Activated naive CD8-positive, alpha-beta T cell treated with anti-CD3 and anti-CD28 coated beads for 36 hours (primary cell): ENCODE results near the gene RGS5. TPM values are rescaled to one million over a fixed set of nuclear protein-coding genes. Genes with fewer than 3 reads are reported as not detected.

Source experiments
- DNase-seq: peaks from one replicate; pipeline ENCODE4 v3.0.0; 2021
- H3K27ac Mint-ChIP-seq: one replicate; pipeline ENCODE4 v1.8.0; 2022; ENCODE audit warnings: mild to moderate bottlenecking, moderate library complexity, mixed read lengths
- H3K27me3 Mint-ChIP-seq: one replicate; pipeline ENCODE4 v1.8.0; 2022; ENCODE audit warnings: mild to moderate bottlenecking, mixed read lengths
- H3K36me3 Mint-ChIP-seq: one replicate; pipeline ENCODE4 v1.8.0; 2021; ENCODE audit warnings: mild to moderate bottlenecking, mixed read lengths
- H3K4me1 Mint-ChIP-seq: one replicate; pipeline ENCODE4 v1.8.0; 2021; ENCODE audit warnings: mixed read lengths
- H3K4me3 Mint-ChIP-seq: one replicate; pipeline ENCODE4 v1.8.0; 2022; ENCODE audit warnings: mild to moderate bottlenecking, moderate library complexity, mixed read lengths
- H3K9me3 Mint-ChIP-seq: one replicate; pipeline ENCODE4 v1.8.0; 2022; ENCODE audit warnings: mixed read lengths
- total RNA-seq, 2 experiments: library from RNA; stranded (reverse); gene quantifications; one replicate each; pipeline ENCODE4 v1.2.3, GENCODE V29; 2021

Gene RGS5
- total RNA-seq, 2 experiments from 2014 or later, result 2.0 to 4.0 TPM

GRCh38 chr1:163141556-163141955 is 61.2 kb downstream of the RGS5 start:
- H3K27ac Mint-ChIP-seq, result no peak overlapping the region
- no peak for DNase-seq
- peaks cover 5% of the 10 kb centered on the region for H3K27me3 Mint-ChIP-seq
- H3K36me3 Mint-ChIP-seq, result no peaks in the 10 kb centered on the region
- H3K4me1 Mint-ChIP-seq, result no peaks in the 10 kb centered on the region
- no peaks in the 10 kb centered on the region for H3K9me3 Mint-ChIP-seq
- H3K4me3 Mint-ChIP-seq, result no peak overlapping the region

DNA sequence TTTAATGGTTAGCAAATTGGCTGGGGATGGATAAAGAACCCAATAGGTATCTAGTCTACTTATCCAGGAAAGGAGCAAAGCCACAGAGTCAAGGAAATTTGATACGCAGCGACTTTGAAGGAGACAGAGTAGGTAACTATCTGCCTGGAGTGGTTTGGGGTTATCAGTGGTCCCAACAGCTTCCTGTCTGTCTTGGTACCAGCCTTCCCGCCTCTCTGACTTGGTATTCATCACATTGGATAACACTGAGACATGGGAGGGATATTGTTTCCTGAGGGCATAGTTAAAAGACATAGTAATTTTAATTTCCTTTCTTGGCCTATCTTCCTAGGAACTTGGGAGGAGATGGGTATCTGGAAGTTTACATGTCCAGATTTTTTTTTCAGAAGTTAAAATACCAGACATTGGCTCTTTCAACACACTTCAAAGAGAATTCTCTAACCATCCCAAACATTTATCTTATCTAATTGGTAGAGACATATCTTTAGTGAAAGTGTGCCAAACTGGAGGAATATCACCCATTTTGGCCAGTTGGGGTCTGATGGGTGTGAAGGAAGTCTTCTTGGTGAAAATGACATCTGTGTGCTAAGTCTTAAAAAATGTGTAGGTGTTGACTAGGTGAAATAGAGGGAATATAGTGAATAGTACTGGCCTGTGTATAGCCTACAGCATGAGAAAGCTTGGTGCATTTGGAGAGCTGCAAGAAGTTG is 65.0 kb downstream of the RGS5 start:
- H3K4me1 Mint-ChIP-seq, result no peaks in the 10 kb centered on the region
- H3K9me3 Mint-ChIP-seq, result no peaks in the 10 kb centered on the region
- no peaks in the 10 kb centered on the region for H3K36me3 Mint-ChIP-seq
- no peak for DNase-seq
- peaks cover 5% of the 10 kb centered on the region for H3K27me3 Mint-ChIP-seq
- H3K27ac Mint-ChIP-seq, result no peak overlapping the region
- no peak overlapping the region for H3K4me3 Mint-ChIP-seq

GRCh38 chr1:163131981-163132380 is 70.7 kb downstream of the RGS5 start:
- H3K4me3 Mint-ChIP-seq, result no peak overlapping the region
- H3K27ac Mint-ChIP-seq, result no peak overlapping the region
- DNase-seq, result no peak
- H3K36me3 Mint-ChIP-seq, result no peaks in the 10 kb centered on the region
- no peaks in the 10 kb centered on the region for H3K9me3 Mint-ChIP-seq
- H3K4me1 Mint-ChIP-seq, result no peaks in the 10 kb centered on the region
- no peaks in the 10 kb centered on the region for H3K27me3 Mint-ChIP-seq

DNA sequence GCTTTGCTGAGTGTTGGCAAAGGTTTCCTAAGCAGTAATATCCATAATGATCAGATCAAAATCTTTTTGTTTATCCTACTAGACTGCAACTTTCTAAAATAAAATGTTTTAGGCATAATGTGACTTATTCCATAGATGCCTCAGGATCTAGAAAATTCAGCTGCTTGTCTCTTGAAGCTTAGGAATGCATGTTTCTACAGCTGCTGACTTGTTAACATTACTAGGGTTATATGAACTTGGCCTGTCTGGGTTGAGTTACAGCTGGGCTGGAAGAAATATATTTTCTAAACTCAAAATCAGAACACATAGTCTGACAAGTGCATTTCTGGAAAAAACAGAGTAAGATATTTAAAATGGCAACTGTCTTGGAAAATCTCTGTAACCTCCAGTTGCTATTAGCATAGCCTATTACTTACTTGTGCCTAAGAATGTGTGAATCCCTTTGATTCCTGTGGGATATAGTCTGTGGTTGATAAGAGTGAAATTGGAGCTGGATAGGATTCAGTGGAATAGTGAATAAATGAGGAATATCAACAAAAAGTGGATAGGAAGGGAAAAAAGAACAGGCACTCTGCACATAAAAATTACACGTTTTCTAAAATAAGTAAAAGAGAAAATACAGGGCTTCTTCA is 72.4 kb downstream of the RGS5 start:
- H3K9me3 Mint-ChIP-seq, result no peaks in the 10 kb centered on the region
- no peaks in the 10 kb centered on the region for H3K36me3 Mint-ChIP-seq
- H3K4me1 Mint-ChIP-seq, result no peaks in the 10 kb centered on the region
- no peaks in the 10 kb centered on the region for H3K27me3 Mint-ChIP-seq
- no peak overlapping the region for H3K4me3 Mint-ChIP-seq
- no peak for DNase-seq
- H3K27ac Mint-ChIP-seq, result no peak overlapping the region

GRCh38 chr1:163128282-163128681 is 74.4 kb downstream of the RGS5 start:
- no peaks in the 10 kb centered on the region for H3K36me3 Mint-ChIP-seq
- H3K4me1 Mint-ChIP-seq, result no peaks in the 10 kb centered on the region
- no peak overlapping the region for H3K4me3 Mint-ChIP-seq
- no peaks in the 10 kb centered on the region for H3K9me3 Mint-ChIP-seq
- H3K27me3 Mint-ChIP-seq, result peaks cover 4% of the 10 kb centered on the region
- no peak for DNase-seq
- no peak overlapping the region for H3K27ac Mint-ChIP-seq

DNA sequence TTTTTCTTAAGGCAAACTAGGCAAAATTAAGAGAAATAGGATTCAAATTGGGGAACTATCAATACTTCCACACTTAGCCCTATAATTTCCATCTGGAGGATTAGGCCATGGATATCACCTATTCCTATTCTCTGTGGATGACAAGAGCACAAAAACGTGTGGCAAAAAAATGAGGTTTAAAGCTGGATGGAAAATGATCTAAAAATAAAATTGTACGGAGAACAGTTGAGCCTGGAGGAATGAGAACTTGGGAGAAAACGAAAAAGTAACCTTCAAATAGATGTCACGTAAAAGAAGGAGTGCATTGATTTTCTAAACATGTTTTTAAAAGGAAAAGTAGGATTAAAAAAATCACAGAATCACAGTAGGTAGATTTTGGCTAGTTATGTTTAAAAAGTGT is 77.9 kb downstream of the RGS5 start:
- Mint-ChIP-seq H3K36me3 (no peaks in the 10 kb centered on the region), H3K9me3 (no peaks in the 10 kb centered on the region), H3K4me3 (no peak overlapping the region), H3K27me3 (peaks cover 4% of the 10 kb centered on the region), H3K4me1 (no peaks in the 10 kb centered on the region), H3K27ac (no peak overlapping the region)
- no peak for DNase-seq

DNA sequence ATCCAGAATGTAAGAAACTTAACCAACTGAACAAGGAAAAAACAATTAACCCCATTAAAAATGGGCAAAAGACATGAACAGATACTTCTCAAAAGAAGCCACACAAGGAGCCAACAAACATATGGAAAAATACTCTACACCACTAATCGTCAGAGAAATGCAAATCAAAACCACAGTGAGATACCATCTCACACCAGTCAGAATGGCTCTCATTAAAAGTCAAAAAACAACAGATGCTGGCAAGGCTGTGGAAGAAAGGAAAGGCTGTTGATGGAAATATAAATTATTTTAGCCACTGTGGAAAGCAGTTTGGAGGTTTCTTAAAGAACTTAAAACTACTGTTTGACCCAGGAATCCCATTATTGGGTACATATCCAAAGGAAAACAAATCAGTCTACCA is 82.3 kb downstream of the RGS5 start:
- DNase-seq, result no peak
- H3K9me3 Mint-ChIP-seq, result no peaks in the 10 kb centered on the region
- no peak overlapping the region for H3K27ac Mint-ChIP-seq
- no peaks in the 10 kb centered on the region for H3K36me3 Mint-ChIP-seq
- H3K4me3 Mint-ChIP-seq, result no peak overlapping the region
- H3K4me1 Mint-ChIP-seq, result no peaks in the 10 kb centered on the region
- peaks cover 13% of the 10 kb centered on the region for H3K27me3 Mint-ChIP-seq

DNA sequence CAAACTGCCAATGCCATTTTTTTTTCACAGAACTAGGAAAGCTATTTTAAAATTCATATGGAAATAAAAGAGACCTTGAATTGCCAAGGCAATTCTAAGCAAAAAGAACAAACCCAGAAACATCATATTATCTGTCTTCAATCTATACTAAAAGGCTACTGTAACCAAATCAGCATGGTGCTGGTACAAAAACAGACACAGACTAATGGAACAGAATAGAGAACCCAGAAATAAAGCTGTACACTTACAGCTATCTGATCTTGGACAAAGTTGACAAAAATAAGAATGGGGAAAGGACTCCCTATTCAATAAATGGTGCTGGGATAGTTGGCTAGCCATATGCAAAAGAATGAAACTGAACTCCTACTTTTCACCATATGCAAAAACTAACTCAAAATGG is 83.0 kb downstream of the RGS5 start:
- no peak for DNase-seq
- Mint-ChIP-seq H3K36me3 (no peaks in the 10 kb centered on the region), H3K9me3 (no peaks in the 10 kb centered on the region)

DNA sequence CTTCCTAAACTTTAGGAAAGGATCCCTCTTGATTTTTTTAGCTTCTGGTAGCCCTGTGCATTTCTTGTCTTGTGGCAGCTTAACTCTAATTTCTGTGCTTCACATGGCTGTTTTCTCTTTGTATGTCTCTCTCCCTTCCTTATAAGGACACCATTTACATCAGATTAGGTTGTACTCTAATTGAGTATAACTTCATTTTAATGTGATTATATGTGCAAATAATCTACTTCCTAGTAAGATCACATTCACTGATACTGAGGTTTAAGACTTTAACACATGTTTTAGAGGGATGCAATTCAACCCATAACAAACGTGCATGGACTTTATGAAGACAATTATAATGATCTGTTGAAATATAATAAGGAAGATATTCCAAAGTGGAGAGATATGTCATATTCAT is 86.8 kb downstream of the RGS5 start:
- no peak for DNase-seq
- Mint-ChIP-seq H3K27ac (no peak overlapping the region), H3K36me3 (no peaks in the 10 kb centered on the region), H3K4me1 (no peaks in the 10 kb centered on the region), H3K9me3 (no peaks in the 10 kb centered on the region), H3K27me3 (peaks cover 15% of the 10 kb centered on the region), H3K4me3 (no peak overlapping the region)

More for the DNA sequence above, 83.0 kb downstream of the RGS5 start:
- Mint-ChIP-seq H3K27me3 (peaks cover 13% of the 10 kb centered on the region), H3K4me3 (no peak overlapping the region), H3K27ac (no peak overlapping the region), H3K4me1 (no peaks in the 10 kb centered on the region)

GRCh38 chr1:163107655-163108054 is 95.1 kb downstream of the RGS5 start:
- H3K27me3 Mint-ChIP-seq, result peaks cover 15% of the 10 kb centered on the region
- H3K9me3 Mint-ChIP-seq, result no peaks in the 10 kb centered on the region
- H3K4me3 Mint-ChIP-seq, result no peak overlapping the region
- no peak for DNase-seq
- no peaks in the 10 kb centered on the region for H3K4me1 Mint-ChIP-seq
- no peaks in the 10 kb centered on the region for H3K36me3 Mint-ChIP-seq
- H3K27ac Mint-ChIP-seq, result no peak overlapping the region

- no peak for DNase-seq
- Mint-ChIP-seq H3K4me3 (no peak overlapping the region), H3K36me3 (no peaks in the 10 kb centered on the region), H3K9me3 (no peaks in the 10 kb centered on the region), H3K27me3 (peaks cover 19% of the 10 kb centered on the region), H3K27ac (no peak overlapping the region), H3K4me1 (no peaks in the 10 kb centered on the region)
Measured at GRCh38 chr1:163106364-163106987, 96.2 kb downstream of the RGS5 start.

DNA sequence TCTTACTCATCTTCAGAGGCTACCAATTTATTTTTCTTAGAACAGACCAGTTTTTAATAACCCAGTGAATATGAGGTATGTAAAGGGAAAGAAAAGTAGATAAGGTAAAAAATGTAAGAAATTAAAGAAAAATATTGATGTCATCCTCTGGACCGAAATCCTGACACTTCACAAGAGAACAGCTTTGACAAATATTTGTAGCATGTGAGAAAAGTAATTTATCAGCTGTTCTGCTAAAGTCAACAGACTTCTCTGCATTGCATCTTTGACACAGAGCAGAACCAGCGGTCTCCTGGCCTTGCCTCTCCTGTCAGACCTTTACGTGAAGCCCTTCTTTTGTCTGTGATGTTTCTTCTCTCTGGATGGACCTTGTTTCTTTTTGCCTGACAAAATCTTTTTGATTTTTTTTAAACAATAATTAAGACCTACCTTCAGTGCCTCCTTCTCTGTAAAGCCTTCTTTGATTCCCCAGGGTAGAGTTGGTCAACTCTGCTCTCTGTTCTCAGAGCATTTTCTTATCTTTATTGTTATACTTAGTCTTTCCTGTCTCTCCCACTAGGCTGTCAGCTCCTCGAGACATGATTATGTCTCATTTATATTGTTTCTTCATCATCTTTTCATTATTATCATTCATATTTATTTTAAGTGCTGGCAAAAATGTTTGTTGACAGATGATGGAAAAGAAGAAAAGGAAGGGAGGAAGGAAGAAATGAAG is 98.2 kb downstream of the RGS5 start:
- Mint-ChIP-seq H3K4me1 (no peaks in the 10 kb centered on the region), H3K36me3 (no peaks in the 10 kb centered on the region), H3K4me3 (no peak overlapping the region), H3K27ac (no peak overlapping the region), H3K9me3 (no peaks in the 10 kb centered on the region), H3K27me3 (peaks cover 13% of the 10 kb centered on the region)
- DNase-seq, result no peak

GRCh38 chr1:163102590-163102989 is 100.1 kb downstream of the RGS5 start:
- Mint-ChIP-seq H3K9me3 (no peaks in the 10 kb centered on the region), H3K27me3 (peaks cover 7% of the 10 kb centered on the region), H3K4me3 (no peak overlapping the region), H3K36me3 (no peaks in the 10 kb centered on the region), H3K4me1 (no peaks in the 10 kb centered on the region), H3K27ac (no peak overlapping the region)
- no peak for DNase-seq

DNA sequence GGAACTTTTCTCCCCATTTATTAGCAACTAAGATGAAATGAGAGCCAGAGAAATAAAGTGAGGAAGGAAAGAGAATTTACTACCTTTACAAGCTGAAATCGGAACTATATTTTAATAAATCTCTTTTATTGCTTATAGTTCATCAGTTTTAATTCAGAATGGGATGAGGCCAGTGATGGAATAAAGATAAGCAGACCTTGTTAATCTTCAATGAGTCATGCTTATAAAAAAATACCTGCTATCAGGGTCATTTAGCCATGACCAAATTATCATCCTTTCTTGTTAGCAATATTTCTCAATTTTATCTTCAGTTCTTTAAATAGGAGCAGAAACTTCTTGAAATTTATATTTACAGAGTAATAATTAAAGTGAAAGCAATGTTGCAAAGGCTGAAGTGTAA is 107.5 kb downstream of the RGS5 start:
- H3K27ac Mint-ChIP-seq, result no peak overlapping the region

DNA sequence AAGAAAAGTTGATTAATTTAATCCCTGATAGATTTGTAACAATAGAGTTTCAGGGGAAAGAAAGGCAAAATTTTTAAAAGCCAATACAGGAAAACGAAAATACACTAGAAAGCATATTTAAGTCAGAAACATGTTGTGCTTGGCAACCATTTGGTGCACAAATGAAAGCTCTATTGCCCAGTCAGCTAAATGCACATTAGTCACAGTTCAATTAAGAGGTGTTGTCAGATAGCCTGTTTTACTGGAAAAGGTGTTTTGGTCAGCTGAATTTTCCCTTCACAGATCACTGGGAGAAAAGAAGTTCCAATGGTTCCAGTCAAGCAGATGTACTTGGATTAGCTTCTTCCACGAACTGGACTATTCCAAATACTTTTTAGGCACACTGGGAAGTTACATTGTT is 108.1 kb downstream of the RGS5 start:
- Mint-ChIP-seq H3K36me3 (no peaks in the 10 kb centered on the region), H3K27ac (no peak overlapping the region), H3K4me3 (no peak overlapping the region)

More for the DNA sequence above, 107.5 kb downstream of the RGS5 start:
- H3K27me3 Mint-ChIP-seq, result peaks cover 16% of the 10 kb centered on the region
- no peak overlapping the region for H3K4me3 Mint-ChIP-seq
- no peaks in the 10 kb centered on the region for H3K9me3 Mint-ChIP-seq
- no peaks in the 10 kb centered on the region for H3K4me1 Mint-ChIP-seq
- H3K36me3 Mint-ChIP-seq, result no peaks in the 10 kb centered on the region
- DNase-seq, result no peak

More for the DNA sequence above, 108.1 kb downstream of the RGS5 start:
- Mint-ChIP-seq H3K27me3 (peaks cover 16% of the 10 kb centered on the region), H3K9me3 (no peaks in the 10 kb centered on the region), H3K4me1 (no peaks in the 10 kb centered on the region)
- DNase-seq, result no peak
